Neural cell (in vitro differentiated cells): ENCODE results near the gene WDR83. TPM values are rescaled to one million over a fixed set of nuclear protein-coding genes. Genes with fewer than 3 reads are reported as not detected.
"Not testable (repeated sequence)": the region's sequence is repeated elsewhere in the genome, so short reads cannot be mapped to it uniquely, and the experiment has no call there.

Experiments
- H2AFZ ChIP-seq: fragments of 200-600, 300-800 bp; sonication (generic), shearing (Covaris generic); 2 replicates; pipeline ENCODE4 v1.6.0; 2014; ENCODE audit warnings: low read depth, mild to moderate bottlenecking, antibody characterized with exemption, low read length, moderate library complexity
- H3F3A ChIP-seq: fragments of 200-600 bp; shearing (Covaris generic); 2 replicates; pipeline ENCODE4 v1.6.1; 2016; ENCODE audit warnings: mild to moderate bottlenecking, moderate library complexity, mixed read lengths, antibody characterized with exemption, low read length; ENCODE audit not compliant: insufficient read depth, poor library complexity, severe bottlenecking
- H3K27ac ChIP-seq: fragments of 200-600, 300-800 bp; sonication (generic), shearing (Covaris generic); 2 replicates; pipeline ENCODE4 v1.5.1; 2014; ENCODE audit warnings: mild to moderate bottlenecking, low read length, moderate library complexity
- H3K27me3 ChIP-seq: fragments of 300-800, 200-600 bp; sonication (generic), shearing (Covaris generic); 2 replicates; pipeline ENCODE4 v1.6.0; 2014; ENCODE audit warnings: mild to moderate bottlenecking, low read depth, low read length, moderate library complexity; ENCODE audit not compliant: insufficient read depth
- H3K36me3 ChIP-seq: fragments of 300-800, 200-600 bp; sonication (generic), shearing (Covaris generic); 2 replicates; pipeline ENCODE4 v1.5.1; 2014; ENCODE audit warnings: mild to moderate bottlenecking, antibody characterized with exemption, low read length, moderate library complexity; ENCODE audit not compliant: insufficient read depth
- H3K4me2 ChIP-seq: fragments of 300-800, 200-600 bp; sonication (generic), shearing (Covaris generic); 2 replicates; pipeline ENCODE4 v1.6.0; 2014; ENCODE audit warnings: mild to moderate bottlenecking, low read length
- H3K4me3 ChIP-seq: fragments of 300-800, 200-600 bp; sonication (generic), shearing (Covaris generic); 2 replicates; pipeline ENCODE4 v1.5.1; 2014; ENCODE audit warnings: mild to moderate bottlenecking, low read length, moderate library complexity
- H3K79me2 ChIP-seq: fragments of 200-600 bp; shearing (Covaris generic); replicated peaks from 2 replicates; pipeline ENCODE4 v1.6.0; 2014; ENCODE audit warnings: mild to moderate bottlenecking, low read length, moderate library complexity; ENCODE audit not compliant: insufficient read depth
- H3K9ac ChIP-seq: fragments of 300-800, 200-600 bp; sonication (generic), shearing (Covaris generic); 2 replicates; pipeline ENCODE4 v1.6.1; 2016; ENCODE audit warnings: mild to moderate bottlenecking, low read length, mixed read lengths
- H3K9me2 ChIP-seq: fragments of 200-600 bp; shearing (Covaris generic); 2 replicates; pipeline ENCODE4 v1.6.1; 2016; ENCODE audit warnings: mild to moderate bottlenecking, low read length, mixed read lengths; ENCODE audit not compliant: insufficient read depth
- H3K9me3 ChIP-seq: fragments of 200-600, 300-800 bp; sonication (generic), shearing (Covaris generic); 2 replicates; pipeline ENCODE4 v1.6.1; 2016; ENCODE audit warnings: mild to moderate bottlenecking, mixed run types, low read length, moderate library complexity, mixed read lengths
- H4K20me1 ChIP-seq: fragments of 200-600 bp; shearing (Covaris generic); 2 replicates; pipeline ENCODE4 v1.6.1; 2016; ENCODE audit warnings: mild to moderate bottlenecking, mixed run types; ENCODE audit not compliant: insufficient read depth
- CTCF ChIP-seq: fragments of 450-650 bp; IDR thresholded peaks from 2 replicates; pipeline ENCODE4 v1.5.1; 2014; ENCODE audit warnings: antibody characterized with exemption, mild to moderate bottlenecking, moderate library complexity; ENCODE audit not compliant: poor library complexity, severe bottlenecking
- EP300 ChIP-seq: fragments of 450-650 bp; conservative IDR thresholded peaks from 2 replicates; pipeline ENCODE4 v1.6.1; 2014; ENCODE audit warnings: antibody characterized with exemption, mild to moderate bottlenecking, moderate library complexity; ENCODE audit not compliant: poor library complexity, severe bottlenecking
- EZH2 ChIP-seq: fragments of 200-600, 300-800 bp; shearing (Covaris generic), sonication (generic); IDR thresholded peaks from 2 replicates; pipeline ENCODE4 v1.6.1; 2014; ENCODE audit warnings: antibody characterized with exemption, low read length, borderline replicate concordance, mild to moderate bottlenecking; ENCODE audit not compliant: insufficient read depth, poor library complexity, severe bottlenecking
- MXI1 ChIP-seq: fragments of 450-650 bp; conservative IDR thresholded peaks from 2 replicates; pipeline ENCODE4 v1.6.1; 2014; ENCODE audit warnings: antibody characterized with exemption, mild to moderate bottlenecking; ENCODE audit not compliant: poor library complexity, severe bottlenecking
- POLR2AphosphoS5 ChIP-seq: IDR thresholded peaks from 2 replicates; pipeline ENCODE4 v1.6.1; 2012
- RAD21 ChIP-seq: fragments of 450-650 bp; conservative IDR thresholded peaks from 2 replicates; pipeline ENCODE4 v1.6.1; 2014; ENCODE audit warnings: antibody characterized with exemption, mild to moderate bottlenecking, moderate library complexity
- REST ChIP-seq: IDR thresholded peaks from 2 replicates; pipeline ENCODE4 v1.6.1; 2012; ENCODE audit warnings: borderline replicate concordance
- SMC3 ChIP-seq: fragments of 450-650 bp; conservative IDR thresholded peaks from 2 replicates; pipeline ENCODE4 v1.6.1; 2014; ENCODE audit warnings: antibody characterized with exemption, mild to moderate bottlenecking, moderate library complexity; ENCODE audit not compliant: poor library complexity
- TAF1 ChIP-seq: IDR thresholded peaks from 2 replicates; pipeline ENCODE4 v1.6.1; 2012; ENCODE audit warnings: low read depth
- polyA minus RNA-seq: library from RNA; depleted of rRNA, polyadenylated mRNA; stranded (reverse); fragments of >200 nt; gene quantifications from 2 replicates; pipeline ENCODE4 v1.2.3, GENCODE V29; 2014
- polyA plus RNA-seq: library from polyadenylated mRNA; depleted of rRNA; stranded (reverse); fragments of >200 nt; gene quantifications from 2 replicates; pipeline ENCODE4 v1.2.3, GENCODE V29; 2014

The WDR83 gene
- polyA plus RNA-seq, result 45.3 and 51.3 TPM in 2 replicates
- 14.8 and 15.3 TPM in 2 replicates for polyA minus RNA-seq

GRCh38 chr19:12666265-12667048 lies at the start of gene WDR83, which contains the start of gene MAN2B1:
WDR83 (plus strand) TSS chr19:12666807; CDS start chr19:12669791, 2,984 bp downstream.
MAN2B1 (minus strand) TSS chr19:12666742; CDS start chr19:12666701, 41 bp downstream.
- Histone ChIP-seq H3K27ac (peak within 1 kb of the TSS; percentile 45), H3F3A (no peaks in the 10 kb centered on the region), H3K9ac (peak within 1 kb of the TSS; percentile 81), H3K27me3 (no peaks in the 10 kb centered on the region), H3K79me2 (peaks cover 29% of the 10 kb centered on the region), H3K4me2 (peak within 1 kb of the TSS; percentile 78), H3K9me3 (no peaks in the 10 kb centered on the region), H3K4me3 (peak within 1 kb of the TSS; percentile 87), H3K9me2 (no peaks in the 10 kb centered on the region), H3K36me3 (no peaks in the 10 kb centered on the region), H4K20me1 (no peaks in the 10 kb centered on the region), H2AFZ (peak within 1 kb of the TSS; percentile 75)
- peak; percentile 55 for TF ChIP-seq MXI1
- TF ChIP-seq REST, result peak; percentile 52
- peak; percentile 38 for TF ChIP-seq RAD21
- peak; percentile 52 for TF ChIP-seq POLR2AphosphoS5
- no peak for TF ChIP-seq CTCF
- TF ChIP-seq TAF1, result no peak
- TF ChIP-seq SMC3, result peak; percentile 59
- no peak for TF ChIP-seq EP300

GRCh38 chr19:12617646-12618045 lies 49.0 kb upstream of the WDR83 start:
- Histone ChIP-seq H2AFZ (no peak overlapping the region), H3K4me2 (no peak overlapping the region), H3K9me2 (no peaks in the 10 kb centered on the region), H3K9me3 (no peaks in the 10 kb centered on the region), H3K4me3 (no peak overlapping the region), H4K20me1 (no peaks in the 10 kb centered on the region), H3K9ac (no peak overlapping the region), H3K27me3 (no peaks in the 10 kb centered on the region), H3K27ac (no peak overlapping the region), H3K36me3 (no peaks in the 10 kb centered on the region), H3K79me2 (peaks cover 54% of the 10 kb centered on the region), H3F3A (no peaks in the 10 kb centered on the region)
- TF ChIP-seq SMC3 (no peak), EZH2 (no peak), MXI1 (no peak), CTCF (no peak), POLR2AphosphoS5 (no peak), TAF1 (no peak)

GRCh38 chr19:12621253-12622024 lies 45.2 kb upstream of the WDR83 start:
- not testable (repeated sequence) for H3K9me2 ChIP-seq, H3K27me3 ChIP-seq, H3K4me3 ChIP-seq, H3K9ac ChIP-seq, H3K27ac ChIP-seq, H3K9me3 ChIP-seq, H3K36me3 ChIP-seq, H2AFZ ChIP-seq, H3F3A ChIP-seq, H4K20me1 ChIP-seq, H3K4me2 ChIP-seq
- H3K79me2 ChIP-seq, result peaks cover 35% of the 10 kb centered on the region
